NCI-H2107 treated with DMSO at 0.1 percent for 48 hours (cell line): ENCODE data around the gene RGS17.
"Not testable (repeated sequence)": the region's sequence is repeated elsewhere in the genome, so short reads cannot be mapped to it uniquely, and the experiment has no call there.

Experiments
- DNase-seq: peaks from one replicate; lab custom pipeline; 2025; ENCODE audit not compliant: unreplicated experiment; lab: John Stamatoyannopoulos, UW

Gene RGS17

GRCh38 chr6:153126218-153126617 lies 4.9 kb downstream of the RGS17 start:
- DNase-seq = no peak

- no peak for DNase-seq
Measured at GRCh38 chr6:153125032-153125431, 6.0 kb downstream of the RGS17 start.

GRCh38 chr6:153123801-153124200 lies 7.3 kb downstream of the RGS17 start:
- no peak for DNase-seq

GRCh38 chr6:153121311-153121710 lies 9.8 kb downstream of the RGS17 start:
- no peak for DNase-seq

- no peak for DNase-seq
Measured at GRCh38 chr6:153117986-153118879, 12.8 kb downstream of the RGS17 start.

GRCh38 chr6:153111082-153111481 lies 20.0 kb downstream of the RGS17 start:
- not testable (repeated sequence) for DNase-seq

- not testable (repeated sequence) for DNase-seq
Measured at GRCh38 chr6:153110612-153111011, 20.5 kb downstream of the RGS17 start.

GRCh38 chr6:153108315-153108714 lies 22.8 kb downstream of the RGS17 start:
- no peak for DNase-seq

GRCh38 chr6:153106021-153106420 lies 25.1 kb downstream of the RGS17 start:
- no peak for DNase-seq

GRCh38 chr6:153104220-153104619 lies 26.9 kb downstream of the RGS17 start:
- no peak for DNase-seq

- peak; percentile 15 for DNase-seq
Measured at GRCh38 chr6:153103319-153103655, 27.8 kb downstream of the RGS17 start.

- DNase-seq = no peak
Measured at GRCh38 chr6:153102605-153103318, 28.3 kb downstream of the RGS17 start.

GRCh38 chr6:153101461-153101860 lies 29.6 kb downstream of the RGS17 start:
- no peak for DNase-seq

- DNase-seq = peak; percentile 64
Measured at GRCh38 chr6:153099636-153100035, 31.4 kb downstream of the RGS17 start.

GRCh38 chr6:153096792-153097191 lies 34.3 kb downstream of the RGS17 start:
- no peak for DNase-seq

GRCh38 chr6:153096031-153096430 lies 35.1 kb downstream of the RGS17 start:
- DNase-seq = no peak

- peak; percentile 82 for DNase-seq
Measured at GRCh38 chr6:153092082-153093013, 38.7 kb downstream of the RGS17 start.

GRCh38 chr6:153090241-153090930 lies 40.7 kb downstream of the RGS17 start:
- no peak for DNase-seq

GRCh38 chr6:153088796-153089195 lies 42.3 kb downstream of the RGS17 start:
- no peak for DNase-seq

- DNase-seq = no peak
Measured at GRCh38 chr6:153087436-153087835, 43.6 kb downstream of the RGS17 start.
